AG10803 (cell line): Measurements from ENCODE around the gene SNX12.

Source experiments
- DNase-seq: peaks from one replicate; pipeline ENCODE4 v3.0.0; 2010; ENCODE audit warnings: low read depth
- H3K4me3 ChIP-seq: 2 replicates; pipeline ENCODE4 v1.5.1; 2011; ENCODE audit warnings: mild to moderate bottlenecking, low read length, control low read depth
- TF ChIP-seq, protein P1 (sequence below): conservative IDR thresholded peaks from 2 replicates; pipeline ENCODE4 v1.5.1; 2011; ENCODE audit warnings: mild to moderate bottlenecking, low read length, control low read depth, inconsistent platforms

Gene SNX12

DNA sequence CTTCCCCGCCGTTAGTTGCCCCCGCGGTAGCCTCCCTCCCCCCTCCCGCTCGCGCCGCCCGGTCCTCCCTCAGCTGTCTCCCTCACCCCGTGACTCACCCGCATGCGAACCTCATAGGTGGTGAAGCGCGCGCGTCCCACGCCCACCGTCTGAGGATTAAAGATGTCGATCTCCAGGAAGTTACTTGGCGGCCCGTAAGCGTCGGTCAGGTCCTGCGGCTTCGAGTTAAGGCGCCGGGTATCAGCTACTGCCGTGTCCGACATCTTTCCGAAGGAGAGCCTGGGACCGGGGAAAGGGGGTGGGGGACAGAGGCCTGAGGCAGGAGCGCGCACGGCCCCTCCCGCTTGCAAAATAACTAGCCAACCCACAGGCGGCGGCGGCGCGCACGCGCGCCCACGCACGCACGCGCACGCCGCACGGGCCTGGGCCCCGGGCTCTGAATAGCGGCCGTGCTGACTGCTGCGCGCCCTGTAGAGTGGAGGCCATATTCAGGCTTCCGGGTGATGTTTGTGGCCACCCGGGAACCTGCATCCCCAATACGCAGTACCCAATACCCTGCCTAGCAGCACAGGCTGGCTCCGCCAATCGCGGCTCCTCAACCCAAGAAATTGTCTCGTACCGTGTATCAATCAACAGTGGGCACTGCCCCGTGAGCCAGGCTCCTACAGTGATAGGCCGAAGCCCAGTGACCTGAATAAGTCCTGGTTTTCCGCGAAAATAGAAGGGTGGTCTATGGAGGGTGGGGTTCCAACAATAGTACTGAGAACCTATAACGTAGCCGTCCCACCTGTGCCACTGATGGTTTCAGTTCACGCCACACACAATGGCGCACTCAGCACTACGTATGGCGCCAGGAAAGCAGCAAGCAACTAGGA lies at the start of gene SNX12:
SNX12 (minus strand) TSS at position 291 of the 875 bp plus-strand sequence; CDS start at position 263, 28 bp downstream.
- peak; percentile 95 for DNase-seq
- TF ChIP-seq, protein P1, sequence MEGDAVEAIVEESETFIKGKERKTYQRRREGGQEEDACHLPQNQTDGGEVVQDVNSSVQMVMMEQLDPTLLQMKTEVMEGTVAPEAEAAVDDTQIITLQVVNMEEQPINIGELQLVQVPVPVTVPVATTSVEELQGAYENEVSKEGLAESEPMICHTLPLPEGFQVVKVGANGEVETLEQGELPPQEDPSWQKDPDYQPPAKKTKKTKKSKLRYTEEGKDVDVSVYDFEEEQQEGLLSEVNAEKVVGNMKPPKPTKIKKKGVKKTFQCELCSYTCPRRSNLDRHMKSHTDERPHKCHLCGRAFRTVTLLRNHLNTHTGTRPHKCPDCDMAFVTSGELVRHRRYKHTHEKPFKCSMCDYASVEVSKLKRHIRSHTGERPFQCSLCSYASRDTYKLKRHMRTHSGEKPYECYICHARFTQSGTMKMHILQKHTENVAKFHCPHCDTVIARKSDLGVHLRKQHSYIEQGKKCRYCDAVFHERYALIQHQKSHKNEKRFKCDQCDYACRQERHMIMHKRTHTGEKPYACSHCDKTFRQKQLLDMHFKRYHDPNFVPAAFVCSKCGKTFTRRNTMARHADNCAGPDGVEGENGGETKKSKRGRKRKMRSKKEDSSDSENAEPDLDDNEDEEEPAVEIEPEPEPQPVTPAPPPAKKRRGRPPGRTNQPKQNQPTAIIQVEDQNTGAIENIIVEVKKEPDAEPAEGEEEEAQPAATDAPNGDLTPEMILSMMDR = no peak
- peak within 1 kb of the TSS; percentile 73 for H3K4me3 ChIP-seq

DNA sequence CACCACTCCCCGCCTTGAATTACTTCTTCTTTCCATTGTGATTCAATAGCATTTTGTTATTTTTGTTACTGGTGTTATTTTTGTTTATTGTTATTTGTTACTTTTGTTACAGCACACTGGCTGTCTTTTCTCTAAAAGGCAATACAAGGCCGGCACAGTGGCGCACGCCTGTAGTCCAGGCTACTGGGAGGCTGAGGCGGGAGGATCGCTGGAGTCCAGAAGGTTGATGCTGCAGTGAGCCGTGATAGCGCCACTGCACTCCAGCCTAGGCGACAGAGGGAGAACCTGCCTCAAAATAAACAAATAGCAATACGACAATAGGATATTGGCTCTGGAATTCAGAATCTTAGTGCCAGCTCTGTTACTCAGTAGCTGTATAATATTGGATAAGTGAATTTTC lies 49.2 kb upstream of the SNX12 start:
- H3K4me3 ChIP-seq = no peak overlapping the region
- TF ChIP-seq, protein P1 = no peak
- no peak for DNase-seq

DNA sequence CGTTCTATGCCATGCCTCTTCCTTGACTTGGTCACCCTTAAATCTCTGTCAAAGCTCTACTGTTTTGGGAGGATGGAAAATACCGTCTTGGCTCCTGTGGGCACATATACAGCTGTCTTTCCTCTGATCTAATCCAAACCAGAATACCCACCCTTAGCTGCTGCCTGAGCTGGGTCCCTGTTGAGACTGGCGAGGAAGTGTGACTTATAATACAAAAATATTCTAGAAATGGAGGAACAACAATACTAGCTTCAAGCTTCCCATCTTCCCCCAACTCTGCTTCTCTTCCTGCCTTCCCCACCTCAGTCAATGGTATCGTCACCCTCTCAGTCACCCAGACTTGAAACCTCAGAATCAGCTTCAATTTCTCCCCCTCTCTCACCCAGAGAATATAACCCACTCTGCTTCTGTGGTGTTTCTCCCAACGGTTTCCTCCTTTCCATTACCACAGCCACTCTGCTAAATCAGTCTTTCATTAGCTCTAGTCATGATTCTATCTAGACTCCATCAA lies 43.8 kb upstream of the SNX12 start:
- DNase-seq = no peak
- no peak overlapping the region for H3K4me3 ChIP-seq

DNA sequence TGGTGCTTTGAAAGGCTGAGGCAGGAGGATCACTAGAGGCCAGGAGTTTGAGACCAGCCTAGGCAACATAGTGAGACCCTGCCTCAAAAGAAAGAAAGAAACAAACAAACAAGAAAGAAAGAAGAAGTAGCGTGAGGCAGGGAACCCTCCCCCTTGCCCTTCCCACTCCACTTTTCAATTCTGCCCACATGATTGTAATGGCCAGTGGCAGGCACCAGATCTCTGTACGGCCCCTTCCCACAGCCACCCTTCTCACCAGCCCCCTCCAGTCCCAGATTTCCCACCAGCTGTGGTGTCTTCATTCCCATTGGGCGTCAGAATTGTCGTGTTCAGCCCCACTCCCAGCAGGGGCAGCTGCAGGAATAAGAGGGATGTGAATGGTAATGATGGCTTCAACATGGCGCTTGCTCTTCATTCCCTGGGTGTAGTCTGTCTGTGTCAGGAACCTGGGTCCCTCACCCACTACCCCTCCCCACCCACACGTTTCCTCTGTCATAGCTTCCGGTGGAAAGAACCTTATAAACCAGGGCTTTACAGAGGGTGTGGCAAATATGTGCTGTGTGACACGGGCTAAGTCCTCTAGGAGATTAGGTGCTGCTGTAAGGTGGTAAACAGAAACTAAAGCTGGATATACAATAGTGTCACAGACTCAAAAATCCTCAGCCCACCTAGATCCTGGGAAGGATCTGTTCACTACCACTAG lies 43.2 kb upstream of the SNX12 start, which contains the start of gene IL2RG:
IL2RG (minus strand) TSS at position 437 of the 703 bp plus-strand sequence; CDS start at position 399, 38 bp downstream.
- TF ChIP-seq, protein P1 = no peak
- H3K4me3 ChIP-seq = no peak within 1 kb of the TSS
- no peak for DNase-seq

More for the DNA sequence above, 43.8 kb upstream of the SNX12 start:
- TF ChIP-seq, protein P1 = no peak

DNA sequence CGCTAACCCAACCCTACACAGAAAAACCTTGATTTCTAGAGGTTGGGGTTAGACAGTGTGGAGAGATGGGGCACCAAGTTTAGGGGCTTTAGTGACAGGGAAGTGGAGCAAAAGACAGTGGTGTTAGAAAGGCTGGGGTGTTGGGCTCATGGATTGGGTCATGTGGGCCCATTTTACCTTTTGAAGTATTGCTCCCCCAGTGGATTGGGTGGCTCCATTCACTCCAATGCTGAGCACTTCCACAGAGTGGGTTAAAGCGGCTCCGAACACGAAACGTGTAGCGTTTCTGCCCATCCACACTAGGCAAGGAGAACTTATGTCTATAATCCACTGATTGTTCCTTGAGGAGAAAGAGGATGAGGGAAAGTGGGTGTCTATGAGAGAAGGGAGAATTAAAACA lies 40.9 kb upstream of the SNX12 start:
- DNase-seq = no peak
- H3K4me3 ChIP-seq = no peak overlapping the region
- TF ChIP-seq, protein P1 = no peak

DNA sequence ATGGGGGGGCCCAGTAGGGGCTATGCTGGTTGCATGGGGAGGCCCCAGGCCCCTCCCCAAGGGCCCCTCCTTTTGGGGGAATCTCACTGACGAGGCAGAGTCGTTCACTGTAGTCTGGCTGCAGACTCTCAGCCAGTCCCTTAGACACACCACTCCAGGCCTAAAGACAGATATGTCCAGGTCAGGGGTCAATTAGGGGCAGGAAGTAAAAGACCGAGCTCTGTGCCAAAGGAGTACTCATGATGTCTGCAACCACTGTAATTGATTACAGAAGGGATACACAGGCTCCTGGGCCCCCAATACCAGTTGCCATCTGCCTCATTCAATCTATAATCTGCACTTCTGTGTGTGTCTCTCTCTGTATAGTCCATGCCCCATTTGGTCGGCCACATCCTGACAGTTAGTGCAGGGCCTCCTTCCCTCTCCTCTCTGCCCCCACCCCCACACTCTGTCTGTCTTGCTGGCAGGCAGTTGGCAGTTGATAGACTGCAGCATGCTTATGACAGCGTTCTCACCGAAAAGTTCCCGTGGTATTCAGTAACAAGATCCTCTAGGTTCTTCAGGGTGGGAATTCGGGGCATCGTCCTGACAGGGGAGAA lies 39.7 kb upstream of the SNX12 start:
- H3K4me3 ChIP-seq = no peak overlapping the region

More for the DNA sequence above, 39.7 kb upstream of the SNX12 start:
- TF ChIP-seq, protein P1 = no peak
- no peak for DNase-seq
